Measurements from ENCODE around the gene RAI1.
A peak's percentile ranks its signal among the peaks of the same experiment; 100 is the strongest.
"Not testable (repeated sequence)": the region's sequence is repeated elsewhere in the genome, so short reads cannot be mapped to it uniquely, and the experiment has no call there.

Gene RAI1

DNA sequence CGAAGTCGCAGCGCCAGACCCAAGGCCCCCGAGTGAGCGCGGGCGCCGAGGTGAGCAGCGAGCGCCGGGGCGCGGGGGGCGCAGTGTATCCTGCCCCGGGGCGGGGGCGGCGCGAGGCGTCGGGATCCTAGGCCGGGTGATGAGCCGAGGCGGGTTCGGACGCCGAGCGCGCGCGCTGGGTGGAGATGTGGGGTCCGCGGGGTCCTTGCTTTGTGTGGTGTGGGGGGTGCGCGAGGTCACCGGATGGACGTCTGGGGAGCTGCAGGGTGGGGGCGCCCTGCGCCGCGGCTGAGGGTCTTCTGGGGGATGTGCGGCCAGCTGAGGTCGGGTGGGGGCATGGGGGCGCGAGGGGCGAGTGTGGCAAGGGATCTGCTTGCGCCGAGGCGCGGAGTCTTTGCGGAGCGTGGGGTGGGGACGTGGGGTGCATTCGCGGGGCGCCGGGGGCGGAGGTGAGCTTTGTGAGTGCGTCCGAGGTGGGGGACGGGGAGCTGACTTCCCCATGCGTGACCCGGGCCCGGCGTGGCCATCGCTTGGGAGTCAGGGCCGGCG lies 560 bp downstream of the RAI1 start:
- no peak for DNase-seq (ENCODE audit: low spot score)

DNA sequence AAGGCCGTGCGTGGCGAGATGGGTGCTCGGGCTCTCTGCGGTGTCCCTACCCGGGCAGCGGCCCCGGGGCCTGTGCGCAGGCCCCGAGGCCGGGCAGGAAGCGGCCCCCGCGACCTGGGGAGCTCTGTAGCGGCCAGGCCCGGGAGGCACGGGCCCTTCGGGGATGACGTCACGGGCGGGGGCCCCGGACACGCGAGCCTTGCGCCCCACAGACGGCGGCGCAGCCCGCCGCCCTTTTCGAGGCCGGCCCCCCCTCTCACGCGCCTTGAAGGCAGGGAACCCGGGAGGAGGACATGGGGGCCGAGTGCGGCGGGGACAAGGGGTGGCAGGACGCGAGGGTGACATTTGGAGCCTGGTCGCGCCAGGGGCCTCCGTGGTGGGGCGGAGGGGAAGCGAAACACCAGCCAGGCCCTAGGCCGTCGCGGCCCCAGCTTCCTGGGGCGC lies 1.1 kb downstream of the RAI1 start:
- no peak for DNase-seq (ENCODE audit: low spot score)

DNA sequence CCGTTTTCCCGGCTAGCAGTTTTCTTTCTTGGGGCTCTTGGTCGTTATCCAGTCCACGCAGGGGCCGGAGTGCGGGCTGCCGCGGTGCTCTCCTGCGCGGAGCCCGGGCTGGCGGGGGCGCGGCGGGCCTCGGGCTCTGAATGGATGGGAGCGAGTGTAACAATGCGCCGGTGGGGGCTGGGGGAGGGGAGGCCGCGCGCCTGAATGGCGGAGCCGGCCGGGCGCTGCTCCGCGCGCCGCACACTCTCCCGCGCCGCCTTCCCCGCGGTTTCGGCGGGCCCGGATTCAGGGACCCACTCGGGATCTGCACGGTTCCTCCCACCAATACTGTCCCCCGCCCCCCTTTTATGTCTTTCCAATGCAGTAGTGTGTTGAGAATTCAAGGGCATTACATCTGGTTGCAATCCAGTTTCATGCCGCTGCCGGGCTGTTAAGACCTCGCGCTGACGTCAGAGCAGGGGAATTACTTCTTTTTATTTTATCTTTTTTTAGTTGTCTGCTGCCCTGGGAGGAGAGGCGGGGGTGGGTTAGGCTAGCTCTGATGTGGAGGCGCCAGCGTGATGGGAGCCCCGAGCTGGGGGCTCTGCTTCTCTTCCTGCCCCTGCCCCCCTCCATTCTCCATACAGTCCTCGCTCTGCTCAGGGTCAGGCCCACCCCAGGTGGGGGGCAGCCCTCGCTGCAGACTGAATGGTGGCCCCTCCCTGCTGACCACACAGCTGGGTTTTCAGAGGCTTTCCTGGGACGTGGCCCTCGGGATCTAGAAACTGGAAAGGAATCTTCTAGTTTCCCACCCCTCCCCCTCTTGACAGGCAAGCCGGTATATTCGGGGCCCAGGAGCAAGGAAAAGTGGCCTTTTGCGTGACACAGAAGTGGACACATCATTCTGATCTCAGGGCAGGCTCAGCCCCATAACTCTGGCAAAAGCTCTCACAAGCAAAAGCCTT lies 1.8 kb downstream of the RAI1 start:
- DNase-seq (ENCODE audit: low spot score), result peak; percentile 58

DNA sequence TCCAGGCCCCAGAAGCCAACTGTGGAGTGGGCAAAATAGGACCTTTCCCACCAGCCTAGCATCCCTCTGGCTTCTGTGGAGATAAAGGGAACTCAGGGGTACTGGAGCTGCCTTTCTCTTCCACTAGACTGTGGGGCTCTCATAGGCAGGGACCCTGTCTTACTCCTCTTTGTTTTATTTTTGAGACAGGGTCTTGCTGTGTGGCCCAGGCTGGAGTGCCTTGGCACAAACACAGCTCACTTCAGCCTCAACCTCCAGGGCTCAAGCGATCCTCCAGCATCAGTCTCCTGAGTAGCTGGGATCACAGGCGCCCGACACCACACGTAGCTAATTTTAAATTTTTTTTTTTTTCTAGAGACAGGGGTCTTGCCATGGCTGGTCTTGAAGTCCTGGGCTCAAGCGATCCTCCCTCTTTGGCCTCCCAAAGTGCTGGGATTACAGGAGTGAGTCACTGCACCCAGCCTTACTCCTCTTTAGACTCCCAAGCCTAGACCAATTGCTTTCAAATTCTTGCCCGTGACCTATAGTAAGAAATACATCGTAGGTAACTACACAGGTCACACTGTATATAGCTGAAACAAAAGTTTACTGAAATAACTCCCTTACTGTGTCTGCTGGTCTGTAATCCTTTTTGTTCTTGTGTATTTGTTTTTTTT lies 2.6 kb downstream of the RAI1 start:
- DNase-seq (ENCODE audit: low spot score), result no peak

DNA sequence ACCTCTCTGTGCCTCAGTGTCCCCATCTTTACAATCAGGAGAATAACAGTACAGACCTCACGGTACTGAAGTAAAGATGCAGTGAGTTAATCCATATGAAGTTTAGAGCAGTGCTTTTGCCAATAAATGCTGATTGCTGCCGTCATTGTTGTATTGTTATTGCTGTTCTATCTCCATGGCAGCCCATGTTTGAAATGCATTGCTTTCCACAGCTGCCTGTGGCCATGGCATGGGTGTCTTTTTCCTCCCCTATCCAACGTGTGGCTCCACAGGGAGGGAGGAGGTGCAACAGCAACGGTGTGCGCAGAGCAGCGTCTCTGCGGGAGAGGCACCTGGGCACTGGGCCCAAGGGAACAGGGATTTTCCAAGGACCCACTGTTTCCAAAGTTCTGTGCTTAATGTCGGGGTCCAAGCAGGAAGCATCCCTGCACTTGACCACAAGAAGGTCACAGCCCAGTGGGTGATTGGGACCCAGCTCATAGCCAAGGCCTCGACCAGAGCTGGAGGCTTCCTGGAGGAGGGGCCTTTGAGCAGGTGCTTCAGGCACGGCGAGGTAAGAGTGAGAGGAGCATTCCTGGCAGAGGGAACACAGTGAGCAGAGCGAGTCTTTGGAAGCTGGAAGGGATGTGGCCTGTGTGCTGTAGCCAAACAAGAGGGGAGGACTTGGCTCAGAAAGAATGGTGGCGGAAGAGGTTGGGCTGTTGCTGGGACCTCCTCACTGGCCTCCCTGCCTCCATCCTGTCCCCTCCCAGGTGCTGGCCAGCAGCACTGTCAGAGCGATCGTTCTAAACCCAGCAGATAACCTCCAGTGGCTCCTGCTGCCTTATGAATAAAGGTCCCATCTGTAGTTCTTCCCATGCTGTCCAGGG lies 3.9 kb downstream of the RAI1 start:
- DNase-seq (ENCODE audit: low spot score), result no peak

DNA sequence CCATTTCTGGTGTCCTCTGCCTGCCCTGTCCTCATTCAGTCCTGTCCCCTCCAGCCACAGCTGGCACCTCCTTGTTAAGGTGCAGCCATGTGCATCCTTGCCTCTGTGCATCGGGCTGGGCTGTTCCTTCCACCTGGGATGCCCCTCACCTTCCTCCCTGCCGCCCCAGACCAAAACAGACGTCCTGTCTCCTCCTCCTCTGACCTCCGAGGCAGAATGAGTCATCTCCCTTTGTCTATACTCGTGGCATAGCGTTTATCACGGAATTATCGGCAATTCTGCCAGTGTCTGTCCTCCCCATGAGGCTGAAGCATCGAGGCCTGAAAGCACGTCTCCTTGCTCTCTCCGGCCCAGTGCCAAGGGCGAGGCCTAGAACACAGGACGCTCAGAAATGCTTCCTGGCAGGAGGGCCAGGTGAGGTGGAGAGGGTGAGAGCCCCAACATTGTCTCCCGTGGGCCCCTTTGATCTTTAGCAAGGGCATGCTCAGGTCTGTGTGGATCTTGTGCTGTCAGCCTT lies 4.6 kb downstream of the RAI1 start:
- no peak for DNase-seq (ENCODE audit: low spot score)

DNA sequence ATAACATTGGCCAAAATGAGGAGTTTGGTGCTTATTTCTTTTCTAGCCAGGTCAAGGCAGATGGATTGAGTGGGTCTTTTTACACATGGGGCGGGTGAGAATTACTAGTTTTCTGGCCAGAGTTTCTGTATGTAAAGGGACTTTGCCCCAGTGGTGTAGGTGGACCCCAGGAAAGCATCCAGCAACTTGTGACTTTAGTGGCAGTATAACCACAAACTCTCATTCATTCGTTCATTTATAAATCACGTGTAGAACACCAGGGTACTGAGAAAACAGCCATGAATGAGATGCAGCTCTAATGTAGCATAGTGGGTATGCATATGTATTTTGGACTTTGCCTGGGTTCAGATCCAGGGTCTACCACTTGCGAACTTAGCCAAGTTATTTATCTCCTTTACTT lies 8.1 kb downstream of the RAI1 start:
- DNase-seq (ENCODE audit: low spot score), result no peak

DNA sequence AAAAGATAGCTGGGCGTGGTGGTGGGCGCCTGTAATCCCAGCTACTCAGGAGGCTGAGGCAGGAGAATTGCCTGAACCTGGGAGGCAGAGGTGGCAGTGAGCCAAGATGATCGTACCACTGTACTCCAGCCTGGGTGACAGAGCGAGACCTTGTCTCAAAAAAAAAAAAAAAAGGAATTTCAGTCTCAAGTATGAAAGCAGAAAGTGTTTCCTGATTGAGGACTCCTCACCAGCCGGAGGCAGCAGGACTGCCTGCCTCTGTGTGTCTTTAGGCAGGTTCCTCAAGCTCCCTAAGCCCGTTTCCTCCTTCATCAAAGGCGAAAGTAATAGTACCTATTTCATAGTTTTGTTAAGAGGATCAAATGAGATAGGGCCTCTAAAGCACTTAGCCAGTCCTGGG lies 9.0 kb downstream of the RAI1 start:
- not testable (repeated sequence) for DNase-seq (ENCODE audit: low spot score)

DNA sequence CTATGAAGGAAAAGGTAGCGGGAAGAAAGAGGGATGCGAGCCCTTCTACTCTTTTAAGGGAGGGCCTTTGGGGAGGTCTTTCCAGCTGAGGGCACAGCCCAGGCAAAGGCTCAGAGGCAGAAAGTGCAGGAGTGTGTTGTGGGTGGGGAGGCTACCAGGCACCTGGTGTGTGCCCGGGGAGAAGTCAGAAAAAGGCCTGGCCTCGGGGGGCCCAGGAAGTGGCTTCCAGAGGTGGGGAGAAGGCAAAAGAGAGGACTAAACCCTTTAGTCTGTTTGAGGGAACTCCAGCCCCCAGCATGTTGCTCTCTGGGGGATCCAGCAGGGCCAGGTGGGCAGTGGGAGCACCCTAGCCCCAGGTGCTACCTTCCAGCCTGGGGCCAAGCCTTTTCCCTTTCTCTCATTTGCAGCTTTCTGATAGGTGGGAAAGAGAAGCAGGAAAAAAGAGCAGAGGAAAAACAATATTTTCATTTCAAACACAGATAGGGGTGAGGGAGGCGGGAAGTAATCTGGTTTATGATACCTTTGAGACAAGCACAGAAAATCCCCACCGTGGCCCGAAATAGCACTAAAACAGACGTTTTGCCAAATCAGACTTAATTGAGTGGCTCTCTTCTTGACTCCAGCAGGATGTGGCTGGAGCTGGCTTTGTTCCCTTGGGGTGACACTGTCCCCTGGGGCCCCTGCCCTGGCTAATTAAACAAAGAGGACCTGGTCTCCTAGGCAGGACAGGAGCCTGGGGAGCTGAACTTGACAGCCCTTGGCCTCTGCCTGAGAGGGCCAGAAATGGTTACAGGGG lies 10.4 kb downstream of the RAI1 start:
- DNase-seq (ENCODE audit: low spot score), result no peak

DNA sequence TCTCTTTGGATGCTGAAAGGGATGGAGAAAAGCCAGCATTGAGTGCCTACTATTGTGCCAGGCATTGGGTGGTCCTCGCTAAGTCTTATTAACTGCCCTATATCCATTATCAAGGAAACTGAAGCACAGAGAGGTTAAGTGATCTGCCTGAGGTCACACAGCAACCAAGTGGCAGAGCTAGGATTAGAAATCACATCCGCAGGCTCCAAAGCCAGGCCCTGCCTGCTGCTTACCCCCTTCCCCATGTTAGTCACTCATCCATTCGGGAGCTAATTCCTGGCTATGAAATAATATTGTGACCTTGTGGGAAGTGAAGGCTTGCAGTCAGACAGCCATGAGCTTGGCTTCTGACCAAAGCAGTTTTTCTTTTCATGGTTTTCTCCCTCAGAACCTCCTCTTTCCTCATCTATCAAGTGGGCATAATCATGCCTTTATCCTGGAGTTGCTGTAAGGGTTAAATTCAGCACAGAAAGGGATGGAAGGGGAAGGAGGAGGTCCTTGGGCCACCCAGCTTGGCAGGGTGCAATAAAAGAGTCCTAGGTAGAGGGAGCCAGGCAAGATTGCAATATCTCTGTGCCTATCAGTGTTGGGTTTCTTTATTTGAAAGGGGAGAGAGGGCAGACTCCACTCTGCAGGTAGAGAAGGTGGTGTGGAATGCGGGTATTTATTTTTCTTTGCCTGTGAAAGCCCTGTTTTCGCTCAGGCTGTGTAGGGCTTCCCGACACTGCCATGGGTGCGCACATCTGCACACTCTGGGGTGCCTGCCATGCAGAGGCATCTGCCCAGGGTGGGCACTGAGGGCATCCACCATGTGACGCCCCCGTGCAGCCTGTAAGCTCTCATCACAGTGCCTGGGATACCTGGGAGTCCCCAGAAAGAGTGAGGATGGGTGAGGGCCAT lies 11.3 kb downstream of the RAI1 start:
- no peak for DNase-seq (ENCODE audit: low spot score)

DNA sequence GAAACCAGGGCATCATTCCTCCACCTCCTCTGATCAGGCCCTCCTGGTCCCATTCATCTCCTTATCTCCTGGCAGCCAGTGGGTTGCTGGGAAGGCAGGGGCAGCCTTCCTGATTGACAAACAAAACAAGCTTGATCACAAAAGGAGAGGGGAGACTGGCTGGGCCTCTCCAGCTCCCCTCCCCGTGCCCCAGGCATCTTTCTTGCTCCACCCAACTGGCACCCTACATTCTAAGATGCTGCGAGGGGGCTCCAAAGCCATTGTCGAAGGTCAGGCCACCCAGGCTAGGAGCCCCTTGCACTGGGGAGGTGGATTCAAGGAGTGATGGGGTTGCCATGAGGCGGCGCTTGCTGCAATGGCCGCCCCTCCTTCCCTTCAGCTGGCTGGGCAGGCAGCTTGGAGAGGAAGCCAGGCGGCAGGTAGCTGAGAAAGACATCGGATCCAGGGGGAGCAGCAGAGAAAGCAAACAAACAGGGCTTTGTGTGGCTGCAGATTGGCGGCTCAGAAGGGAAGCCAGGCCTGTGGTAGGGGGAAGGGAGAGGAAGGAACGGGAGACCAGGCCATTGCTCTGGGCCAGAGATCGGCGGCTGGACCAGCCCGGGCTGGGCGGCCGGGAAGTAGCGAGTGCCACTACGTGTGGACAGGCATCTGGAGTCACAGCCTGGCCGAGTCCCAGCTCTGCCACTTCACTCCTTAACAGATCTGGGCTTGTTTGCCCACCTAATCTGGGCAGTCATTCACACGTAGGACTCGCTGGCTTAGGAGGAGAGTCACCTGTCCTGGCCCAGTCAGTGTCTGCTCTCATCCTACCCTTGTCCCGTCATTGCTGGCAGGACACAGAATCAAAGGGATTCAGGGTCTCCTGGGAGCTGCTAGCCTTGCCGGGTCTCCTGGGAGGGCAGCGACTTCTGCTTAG lies 12.3 kb downstream of the RAI1 start:
- peak; percentile 89 for DNase-seq (ENCODE audit: low spot score)

DNA sequence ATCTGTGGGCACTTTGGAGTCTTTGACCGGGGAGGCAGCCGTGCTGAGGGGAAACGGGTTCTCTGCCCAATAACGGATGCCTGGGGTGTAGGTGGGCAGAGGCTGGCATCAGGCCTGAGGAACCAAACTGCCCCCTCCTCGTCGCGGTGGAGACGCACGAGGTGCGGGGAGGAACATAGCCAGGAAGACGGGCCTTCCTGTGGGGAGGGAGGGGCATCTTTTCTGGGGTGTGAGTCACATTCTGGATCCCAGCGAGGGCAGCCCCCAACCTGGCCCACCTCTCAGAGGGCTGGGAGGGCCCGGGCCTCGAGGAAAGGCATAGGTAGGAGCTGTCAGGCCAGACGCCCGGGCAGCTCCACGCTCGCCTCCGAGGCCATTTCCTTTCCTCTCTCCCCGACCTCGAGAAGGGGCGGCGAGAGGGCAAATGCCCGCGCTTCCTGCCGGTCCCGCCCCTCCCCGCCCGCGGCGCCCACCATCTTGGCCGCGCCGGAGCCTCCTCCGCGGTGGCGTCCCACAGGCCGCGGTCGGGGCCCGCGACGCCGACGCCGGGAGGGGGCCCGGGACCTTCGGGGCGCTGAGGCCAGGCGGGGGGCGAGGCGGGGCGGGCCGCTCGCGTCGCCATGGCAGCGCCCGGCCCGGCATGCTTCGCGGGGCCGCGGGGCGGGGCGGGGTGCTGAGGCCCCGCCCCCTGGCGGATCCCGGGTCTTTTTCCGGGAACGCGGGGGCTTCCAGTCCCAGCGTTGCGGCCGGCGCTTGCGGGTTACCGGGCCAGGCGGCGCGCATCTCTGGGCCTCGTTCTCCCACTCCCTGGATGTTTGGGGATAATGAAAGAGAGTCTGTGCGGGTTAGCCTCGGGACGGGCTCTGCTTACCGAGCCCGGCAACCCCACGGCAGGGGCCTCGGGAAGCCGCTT lies 13.2 kb downstream of the RAI1 start:
- peak; percentile 74 for DNase-seq (ENCODE audit: low spot score)

DNA sequence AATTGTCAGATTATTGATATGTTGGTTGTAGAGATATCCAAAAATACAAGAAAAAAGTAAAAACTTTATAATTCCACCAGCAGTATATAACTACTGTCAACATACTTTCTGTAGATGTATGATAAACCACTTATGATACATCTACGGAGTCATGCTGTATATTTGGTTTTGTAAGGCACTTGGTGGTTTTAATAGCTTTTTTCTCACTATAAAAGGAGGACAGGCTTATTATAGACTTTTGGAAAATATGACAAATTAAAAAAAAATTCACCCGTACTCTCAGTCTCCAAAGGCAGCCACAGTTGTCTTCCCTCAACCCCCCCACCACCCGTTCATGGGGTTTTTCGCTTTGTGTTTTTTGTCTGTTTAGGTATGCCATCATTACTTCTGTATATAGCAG lies 14.8 kb downstream of the RAI1 start:
- DNase-seq (ENCODE audit: low spot score), result no peak

DNA sequence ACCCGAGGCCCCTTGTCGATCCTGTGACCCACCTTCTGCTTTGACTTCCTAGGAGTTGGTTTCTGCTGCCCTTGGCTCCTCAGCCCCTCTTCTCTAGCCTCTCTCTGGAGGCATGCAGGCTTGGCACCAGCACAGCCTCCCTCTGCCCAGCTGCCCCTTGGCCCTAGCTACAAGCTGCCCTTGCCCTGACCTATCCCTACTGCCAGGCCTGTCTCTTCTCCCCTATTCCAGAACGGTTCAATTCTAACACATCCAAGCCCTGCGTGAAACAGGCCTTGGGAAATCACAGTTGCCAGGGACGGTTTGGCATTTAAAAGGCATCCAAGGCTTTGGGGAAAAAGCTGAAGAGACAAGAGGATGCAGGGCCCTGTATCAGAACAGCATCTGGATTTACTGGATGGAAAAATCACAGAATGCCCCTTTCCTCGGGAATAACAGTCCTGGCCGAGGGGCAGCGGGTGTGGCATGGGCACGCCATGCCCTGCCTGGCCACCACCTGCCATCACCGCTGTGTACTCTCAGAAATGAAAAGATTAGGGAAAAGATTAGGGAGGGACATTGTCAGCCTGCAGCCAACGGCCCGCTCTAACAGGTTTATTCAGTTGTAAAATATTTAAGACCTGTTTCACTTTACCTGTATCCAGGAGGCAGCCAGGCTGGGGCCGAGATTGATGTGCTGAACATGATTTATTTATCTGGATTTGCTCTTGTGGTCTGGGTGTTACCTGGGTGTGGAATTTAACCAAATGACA lies 15.8 kb downstream of the RAI1 start:
- DNase-seq (ENCODE audit: low spot score), result no peak

DNA sequence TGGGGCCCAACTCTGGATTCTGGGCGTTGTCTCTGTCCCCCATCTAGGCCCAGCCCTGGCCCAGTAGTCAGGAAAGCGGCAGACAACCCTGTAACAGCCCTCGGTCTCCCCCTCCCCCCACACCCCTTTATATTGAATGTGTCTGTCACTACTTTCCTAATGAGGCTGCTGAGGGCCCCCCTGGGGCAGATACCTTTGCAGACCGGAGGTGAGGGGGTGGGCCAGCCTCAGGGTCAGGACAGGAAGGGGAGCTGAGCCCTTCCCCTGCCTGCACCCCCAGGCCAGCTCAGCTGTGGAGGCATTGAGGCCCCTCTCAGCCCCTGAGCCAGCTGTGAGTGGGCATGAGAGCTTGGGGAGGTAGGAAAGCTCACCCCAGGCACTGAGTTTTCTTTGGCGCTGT lies 17.1 kb downstream of the RAI1 start:
- DNase-seq (ENCODE audit: low spot score), result no peak

DNA sequence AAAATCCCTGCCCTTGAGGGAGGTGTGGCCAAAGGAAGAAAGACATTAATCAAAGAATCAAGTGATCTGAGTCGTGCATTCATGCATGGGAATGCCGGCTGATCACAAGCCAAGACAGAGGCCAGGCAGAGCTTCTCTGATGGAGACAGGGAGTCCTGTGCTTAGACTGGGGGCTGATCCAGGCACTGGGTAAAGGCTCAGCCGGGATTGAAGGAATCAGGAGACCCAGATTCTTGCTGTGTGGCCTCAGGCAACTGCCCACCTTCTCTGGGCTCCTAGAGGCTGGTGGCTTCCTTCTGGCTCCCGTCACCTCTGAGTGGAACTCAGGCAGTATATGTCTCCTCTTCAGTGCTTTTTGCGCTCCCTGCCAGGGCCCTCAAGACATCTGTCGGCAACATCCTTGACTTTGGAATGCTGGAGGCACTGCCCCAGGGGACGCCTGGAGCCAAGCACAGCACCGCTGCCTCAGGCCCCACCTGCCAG lies 17.7 kb downstream of the RAI1 start:
- peak; percentile 54 for DNase-seq (ENCODE audit: low spot score)

DNA sequence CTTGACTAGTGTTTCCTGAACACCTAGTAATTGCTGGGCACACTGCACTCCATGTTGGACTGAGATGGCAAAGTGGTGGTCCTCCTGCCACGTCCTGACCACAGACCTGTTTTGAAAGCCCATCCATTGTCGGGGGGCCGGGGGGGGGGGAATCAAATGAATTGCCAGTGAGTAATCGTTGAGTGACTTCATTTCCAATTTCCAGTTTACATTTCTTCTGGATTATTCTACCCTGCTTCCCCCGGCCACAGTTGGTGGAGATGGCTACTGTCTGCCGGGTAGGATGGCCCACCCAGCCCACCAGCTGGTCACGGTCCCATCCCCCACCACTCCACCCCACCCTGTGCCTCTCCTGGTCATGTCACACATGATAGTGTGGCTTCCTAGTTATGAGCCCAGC lies 18.2 kb downstream of the RAI1 start:
- DNase-seq (ENCODE audit: low spot score), result no peak

Measured in pons (tissue), 1 donor.